Measurements from ENCODE around the gene ARHGEF7.
A peak's percentile ranks its signal among the peaks of the same experiment; 100 is the strongest.

The ARHGEF7 gene

GRCh38 chr13:111202156-111202621 lies 87.1 kb downstream of the ARHGEF7 start:
- H3K4me3 ChIP-seq (replicated peaks; ENCODE audit: low read depth, low read length) = peak overlapping the region; percentile 33
- DNase-seq (ENCODE audit: extremely low read depth, insufficient read length) = no peak
- H3K27me3 ChIP-seq (replicated peaks; ENCODE audit: control insufficient read depth, insufficient read depth, low read length) = no peaks in the 10 kb centered on the region
- no peak for TF ChIP-seq CTCF (IDR thresholded peaks at IDR 0.05; ENCODE audit: insufficient read depth, low read length, poor library complexity, severe bottlenecking)
- H3K36me3 ChIP-seq (ENCODE audit: control insufficient read depth, insufficient read depth, low read length) = peaks cover 10% of the 10 kb centered on the region

- peak; percentile 51 for DNase-seq (ENCODE audit: extremely low read depth, insufficient read length)
- Histone ChIP-seq H3K36me3 (ENCODE audit: control insufficient read depth, insufficient read depth, low read length) (peaks cover 10% of the 10 kb centered on the region), H3K27me3 (replicated peaks; ENCODE audit: control insufficient read depth, insufficient read depth, low read length) (no peaks in the 10 kb centered on the region), H3K4me3 (replicated peaks; ENCODE audit: low read depth, low read length) (no peak overlapping the region)
- TF ChIP-seq CTCF (IDR thresholded peaks at IDR 0.05; ENCODE audit: insufficient read depth, low read length, poor library complexity, severe bottlenecking) = no peak
These were observed 87.6 kb downstream of the ARHGEF7 start for GRCh38 chr13:111202745-111203144.

- no peak for DNase-seq (ENCODE audit: extremely low read depth, insufficient read length)
- Histone ChIP-seq H3K27me3 (replicated peaks; ENCODE audit: control insufficient read depth, insufficient read depth, low read length) (no peaks in the 10 kb centered on the region), H3K36me3 (ENCODE audit: control insufficient read depth, insufficient read depth, low read length) (peaks cover 12% of the 10 kb centered on the region), H3K4me3 (replicated peaks; ENCODE audit: low read depth, low read length) (0 out of 2 replicates have a peak overlapping the region, but pooled peaks have one; percentile 2)
- TF ChIP-seq CTCF (IDR thresholded peaks at IDR 0.05; ENCODE audit: insufficient read depth, low read length, poor library complexity, severe bottlenecking) = no peak
These were observed 88.8 kb downstream of the ARHGEF7 start for GRCh38 chr13:111203736-111204389.

- no peak overlapping the region for H3K4me3 ChIP-seq (replicated peaks; ENCODE audit: low read depth, low read length)
- peaks cover 12% of the 10 kb centered on the region for H3K36me3 ChIP-seq (ENCODE audit: control insufficient read depth, insufficient read depth, low read length)
- no peaks in the 10 kb centered on the region for H3K27me3 ChIP-seq (replicated peaks; ENCODE audit: control insufficient read depth, insufficient read depth, low read length)
- TF ChIP-seq CTCF (IDR thresholded peaks at IDR 0.05; ENCODE audit: insufficient read depth, low read length, poor library complexity, severe bottlenecking) = no peak
- no peak for DNase-seq (ENCODE audit: extremely low read depth, insufficient read length)
These were observed 89.5 kb downstream of the ARHGEF7 start for GRCh38 chr13:111204438-111205177.

- DNase-seq (ENCODE audit: extremely low read depth, insufficient read length) = no peak
- H3K4me3 ChIP-seq (replicated peaks; ENCODE audit: low read depth, low read length) = no peak overlapping the region
- TF ChIP-seq CTCF (IDR thresholded peaks at IDR 0.05; ENCODE audit: insufficient read depth, low read length, poor library complexity, severe bottlenecking) = no peak
- peaks cover 10% of the 10 kb centered on the region for H3K36me3 ChIP-seq (ENCODE audit: control insufficient read depth, insufficient read depth, low read length)
- no peaks in the 10 kb centered on the region for H3K27me3 ChIP-seq (replicated peaks; ENCODE audit: control insufficient read depth, insufficient read depth, low read length)
These were observed 91.0 kb downstream of the ARHGEF7 start for GRCh38 chr13:111206148-111206547.

Data from GM06990 (cell line).